Neuron (in vitro differentiated cells): Measurements from ENCODE around the gene TTLL5.
"Not testable (repeated sequence)": the region's sequence is repeated elsewhere in the genome, so short reads cannot be mapped to it uniquely, and the experiment has no call there.

Experiments
- H2AFZ ChIP-seq: one replicate; pipeline ENCODE4 v1.6.1; 2013; ENCODE audit warnings: low read depth, mild to moderate bottlenecking, inconsistent platforms, low read length, moderate library complexity
- H3K27me3 ChIP-seq: one replicate; pipeline ENCODE4 v1.6.1; 2013; ENCODE audit warnings: low read length; ENCODE audit not compliant: insufficient read depth
- H3K36me3 ChIP-seq: one replicate; pipeline ENCODE4 v1.6.1; 2013; ENCODE audit warnings: low read length; ENCODE audit not compliant: insufficient read depth
- H3K4me1 ChIP-seq: one replicate; pipeline ENCODE4 v1.6.1; 2013; ENCODE audit warnings: low read length; ENCODE audit not compliant: insufficient read depth
- H3K4me3 ChIP-seq: 2 replicates; pipeline ENCODE4 v1.5.1; 2013; ENCODE audit warnings: mild to moderate bottlenecking, low read length, moderate library complexity
- H3K9me3 ChIP-seq: one replicate; pipeline ENCODE4 v1.6.1; 2013; ENCODE audit warnings: low read length

Gene TTLL5

GRCh38 chr14:75904311-75904710 lies 243.3 kb downstream of the TTLL5 start:
- Histone ChIP-seq H3K4me3 (no peak overlapping the region), H3K36me3 (peaks cover 11% of the 10 kb centered on the region), H3K4me1 (no peaks in the 10 kb centered on the region), H2AFZ (no peak overlapping the region), H3K9me3 (no peaks in the 10 kb centered on the region), H3K27me3 (no peaks in the 10 kb centered on the region)

DNA sequence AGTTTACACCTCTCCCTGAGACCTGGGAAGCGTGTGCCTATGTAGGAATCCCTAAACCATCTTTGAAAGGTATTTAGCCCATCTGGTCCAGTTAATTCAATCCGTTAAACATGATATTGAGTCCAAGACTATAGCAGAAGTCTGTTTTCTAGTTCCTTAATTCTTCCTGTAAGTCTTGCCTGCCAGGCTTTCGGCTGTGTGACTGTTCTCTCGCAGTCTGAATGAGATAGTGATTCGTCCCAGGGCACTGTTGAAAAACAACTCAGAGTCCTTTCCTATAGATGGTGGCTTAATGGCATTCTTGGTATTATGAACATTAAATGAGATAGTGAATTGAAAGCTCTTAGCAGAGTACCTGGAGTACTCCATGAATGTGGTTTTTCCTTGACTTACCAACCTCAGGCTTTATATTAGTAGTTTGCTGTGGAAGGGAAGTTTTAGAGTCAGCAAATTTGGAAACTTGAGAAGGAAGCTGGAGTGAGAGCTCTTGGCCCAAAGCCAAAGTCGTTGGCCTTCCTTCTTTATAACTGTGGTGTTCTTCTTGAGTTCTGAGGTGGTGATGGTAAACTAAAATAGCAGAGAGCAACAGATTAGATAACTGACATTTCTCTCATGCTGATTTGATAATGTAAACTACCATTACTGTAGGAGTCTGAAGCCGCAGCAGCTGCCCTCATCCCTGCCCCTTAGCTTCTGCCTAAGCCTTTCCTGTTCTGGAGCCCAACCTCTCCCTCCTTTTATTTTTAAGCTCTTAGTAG lies 244.3 kb downstream of the TTLL5 start:
- no peaks in the 10 kb centered on the region for H3K9me3 ChIP-seq
- no peak overlapping the region for H2AFZ ChIP-seq
- no peaks in the 10 kb centered on the region for H3K27me3 ChIP-seq
- peaks cover 11% of the 10 kb centered on the region for H3K36me3 ChIP-seq
- H3K4me3 ChIP-seq, result no peak overlapping the region
- H3K4me1 ChIP-seq, result no peaks in the 10 kb centered on the region

DNA sequence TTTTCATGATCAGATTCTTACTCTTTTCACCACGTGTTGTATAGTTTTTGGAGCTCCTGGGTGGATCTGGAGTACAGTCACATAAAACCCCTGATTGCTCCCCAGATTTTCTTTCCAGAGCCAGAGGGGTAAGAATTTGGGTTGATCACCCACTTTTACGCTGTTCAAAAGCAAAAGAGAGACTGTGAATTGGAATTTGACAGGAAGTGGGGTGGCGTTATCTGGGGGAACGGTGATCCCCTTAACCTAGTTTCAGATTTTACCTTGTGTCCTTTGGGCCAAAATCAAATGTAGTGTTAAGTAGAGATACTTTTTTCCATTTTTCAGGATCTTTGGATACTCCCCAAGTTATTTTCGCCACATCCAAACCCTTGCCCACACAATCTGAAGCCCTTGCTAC lies 245.2 kb downstream of the TTLL5 start:
- peaks cover 11% of the 10 kb centered on the region for H3K36me3 ChIP-seq
- H3K9me3 ChIP-seq, result no peaks in the 10 kb centered on the region
- no peaks in the 10 kb centered on the region for H3K27me3 ChIP-seq
- peaks cover 4% of the 10 kb centered on the region for H3K4me1 ChIP-seq
- H3K4me3 ChIP-seq, result no peak overlapping the region
- no peak overlapping the region for H2AFZ ChIP-seq

- Histone ChIP-seq H3K4me3 (no peak overlapping the region), H3K9me3 (no peaks in the 10 kb centered on the region), H3K36me3 (peaks cover 10% of the 10 kb centered on the region), H3K4me1 (peaks cover 10% of the 10 kb centered on the region), H2AFZ (no peak overlapping the region), H3K27me3 (no peaks in the 10 kb centered on the region)
Observed at GRCh38 chr14:75906680-75907280, 245.7 kb downstream of the TTLL5 start.

- peaks cover 11% of the 10 kb centered on the region for H3K4me1 ChIP-seq
- H3K36me3 ChIP-seq, result peaks cover 2% of the 10 kb centered on the region
- no peak overlapping the region for H2AFZ ChIP-seq
- H3K4me3 ChIP-seq, result no peak overlapping the region
- H3K9me3 ChIP-seq, result no peaks in the 10 kb centered on the region
- H3K27me3 ChIP-seq, result no peaks in the 10 kb centered on the region
Observed at GRCh38 chr14:75907756-75908359, 246.8 kb downstream of the TTLL5 start.

- Histone ChIP-seq H3K4me1 (peaks cover 11% of the 10 kb centered on the region), H2AFZ (no peak overlapping the region), H3K4me3 (no peak overlapping the region), H3K9me3 (no peaks in the 10 kb centered on the region), H3K27me3 (no peaks in the 10 kb centered on the region), H3K36me3 (no peaks in the 10 kb centered on the region)
Observed at GRCh38 chr14:75909630-75910029, 248.6 kb downstream of the TTLL5 start.

DNA sequence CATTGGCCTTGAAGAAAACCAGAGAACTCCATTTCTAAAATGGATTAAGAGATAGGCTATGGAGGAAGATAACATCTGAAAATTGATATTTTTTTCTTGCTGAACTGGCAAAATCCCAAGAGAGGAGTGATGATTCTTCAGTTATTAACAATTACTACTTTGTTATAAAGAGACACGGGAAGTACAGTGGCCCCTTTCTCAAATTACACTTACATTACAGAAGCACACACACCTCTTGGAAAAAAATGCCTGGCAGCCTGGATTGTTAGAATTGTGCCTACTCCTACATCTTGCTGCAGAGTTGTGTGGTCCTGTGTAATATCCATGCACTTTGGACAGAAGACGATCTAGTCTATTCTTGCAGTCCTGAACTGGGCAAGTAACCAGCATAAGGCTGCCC lies 249.0 kb downstream of the TTLL5 start:
- Histone ChIP-seq H3K36me3 (no peaks in the 10 kb centered on the region), H3K4me1 (peaks cover 11% of the 10 kb centered on the region), H3K4me3 (no peak overlapping the region), H2AFZ (no peak overlapping the region), H3K27me3 (no peaks in the 10 kb centered on the region), H3K9me3 (no peaks in the 10 kb centered on the region)

DNA sequence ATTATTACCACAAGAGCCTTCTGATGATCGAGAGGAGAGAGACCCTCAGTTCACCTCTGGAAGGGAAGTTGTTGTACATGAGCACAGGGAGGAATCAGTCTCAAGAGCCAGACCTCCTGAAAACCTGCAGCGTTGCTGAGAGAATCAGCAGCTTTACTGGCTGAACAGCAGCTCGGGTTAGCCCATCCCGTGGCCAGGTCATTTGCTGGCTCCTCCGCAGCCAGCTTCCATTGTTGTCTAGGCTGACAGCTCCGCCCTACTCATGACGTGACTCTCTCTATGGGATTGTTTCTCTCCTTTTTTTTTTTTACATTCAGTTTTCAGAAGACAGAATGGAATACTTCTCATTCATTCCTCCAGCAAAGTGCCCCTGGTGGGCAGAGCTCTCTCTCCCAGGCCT lies 250.8 kb downstream of the TTLL5 start:
- Histone ChIP-seq H3K9me3 (no peaks in the 10 kb centered on the region), H3K4me3 (no peak overlapping the region), H3K36me3 (no peaks in the 10 kb centered on the region), H3K4me1 (peaks cover 11% of the 10 kb centered on the region), H3K27me3 (no peaks in the 10 kb centered on the region), H2AFZ (no peak overlapping the region)

GRCh38 chr14:75913183-75913582 lies 252.1 kb downstream of the TTLL5 start:
- Histone ChIP-seq H3K36me3 (no peaks in the 10 kb centered on the region), H3K27me3 (no peaks in the 10 kb centered on the region), H3K9me3 (no peaks in the 10 kb centered on the region), H3K4me1 (peaks cover 11% of the 10 kb centered on the region), H2AFZ (no peak overlapping the region), H3K4me3 (no peak overlapping the region)

- H3K36me3 ChIP-seq, result no peaks in the 10 kb centered on the region
- no peak overlapping the region for H2AFZ ChIP-seq
- H3K4me3 ChIP-seq, result no peak overlapping the region
- H3K4me1 ChIP-seq, result peaks cover 11% of the 10 kb centered on the region
- H3K27me3 ChIP-seq, result no peaks in the 10 kb centered on the region
- no peaks in the 10 kb centered on the region for H3K9me3 ChIP-seq
Observed at GRCh38 chr14:75915045-75915444, 254.0 kb downstream of the TTLL5 start.

DNA sequence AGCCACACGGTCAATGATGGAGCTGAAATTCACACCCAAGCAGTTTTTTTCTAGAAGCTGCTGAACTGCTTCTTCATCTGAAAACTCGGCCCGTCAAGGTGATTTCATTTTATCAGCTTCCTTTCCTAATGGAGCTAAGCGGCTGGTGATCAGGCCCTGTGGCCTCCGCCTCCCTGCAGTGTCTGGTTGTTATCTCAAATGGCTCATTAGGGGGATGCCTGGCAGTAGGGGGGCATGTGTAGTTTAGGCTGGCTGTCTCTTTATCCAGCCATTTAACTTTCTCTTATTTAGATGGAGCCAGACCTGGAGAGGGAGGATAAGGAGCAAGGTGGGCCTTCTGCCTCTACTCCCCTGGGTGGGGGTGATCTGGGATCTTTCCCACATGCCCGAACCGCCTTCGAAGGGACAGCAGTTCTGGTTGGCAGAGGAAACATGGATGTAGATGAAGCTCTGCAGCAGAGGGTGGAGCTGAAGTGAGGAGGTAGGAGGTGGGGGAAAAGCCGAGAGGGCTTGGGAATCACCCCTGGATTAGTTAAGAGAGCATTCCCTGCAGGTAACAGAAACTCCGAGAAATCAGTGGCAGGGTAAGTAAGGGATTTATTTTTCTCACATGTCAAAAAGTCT lies 256.4 kb downstream of the TTLL5 start:
- Histone ChIP-seq H3K4me3 (no peak overlapping the region), H3K4me1 (no peaks in the 10 kb centered on the region), H3K9me3 (peaks cover 1% of the 10 kb centered on the region), H3K36me3 (no peaks in the 10 kb centered on the region), H2AFZ (no peak overlapping the region), H3K27me3 (no peaks in the 10 kb centered on the region)

GRCh38 chr14:75917946-75918335 lies 256.9 kb downstream of the TTLL5 start:
- no peak overlapping the region for H2AFZ ChIP-seq

DNA sequence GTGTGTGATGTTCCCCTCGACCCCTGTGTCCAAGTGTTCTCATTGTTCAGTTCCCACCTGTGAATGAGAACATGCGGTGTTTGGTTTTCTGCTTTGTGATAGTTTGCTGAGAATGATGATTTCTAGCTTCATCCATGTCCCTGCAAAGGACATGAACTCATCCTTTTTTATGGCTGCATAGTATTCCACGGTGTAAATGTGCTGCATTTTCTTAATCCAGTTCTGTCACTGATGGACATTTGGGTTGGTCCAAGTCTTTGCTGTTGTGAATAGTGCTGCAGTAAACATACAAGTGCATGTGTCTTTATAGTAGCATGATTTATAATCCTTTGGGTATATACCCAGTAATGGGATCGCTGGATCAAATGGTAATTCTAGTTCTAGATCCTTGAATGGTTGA lies 259.4 kb downstream of the TTLL5 start:
- H2AFZ ChIP-seq, H3K27me3 ChIP-seq, H3K4me3 ChIP-seq, H3K36me3 ChIP-seq, H3K9me3 ChIP-seq, H3K4me1 ChIP-seq: not testable (repeated sequence)

More at GRCh38 chr14:75917946-75918335, 256.9 kb downstream of the TTLL5 start:
- Histone ChIP-seq H3K36me3 (no peaks in the 10 kb centered on the region), H3K27me3 (no peaks in the 10 kb centered on the region), H3K4me1 (no peaks in the 10 kb centered on the region), H3K4me3 (no peak overlapping the region), H3K9me3 (peaks cover 1% of the 10 kb centered on the region)
